GM12874 (cell line): ENCODE measurements around the gene SORCS2.

Experiments
- TF ChIP-seq, protein P1 (sequence below): IDR thresholded peaks from 2 replicates; pipeline ENCODE4 v1.5.1; 2011; ENCODE audit warnings: low read depth, mild to moderate bottlenecking, control low read depth, low read length, moderate library complexity; ENCODE audit not compliant: insufficient read depth

SORCS2 gene

DNA sequence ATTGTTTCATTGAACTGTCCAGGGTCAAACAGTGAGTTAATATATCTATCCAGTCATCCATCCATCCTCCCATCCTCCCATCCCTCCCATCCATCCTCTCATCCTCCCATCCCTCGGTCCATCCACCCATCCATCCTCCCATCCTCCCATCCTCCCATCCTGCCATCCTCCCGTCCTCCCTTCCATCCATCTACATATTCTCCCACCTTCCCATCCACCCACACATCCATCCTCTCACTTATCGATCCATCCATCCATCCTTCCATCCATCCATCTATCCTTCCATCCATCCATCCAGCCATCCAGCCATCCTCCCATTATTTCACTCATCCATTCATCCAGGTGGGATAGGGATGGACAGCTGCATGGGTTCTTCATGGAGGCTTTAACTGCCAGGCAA is 277.8 kb downstream of the SORCS2 start:
- TF ChIP-seq, protein P1, sequence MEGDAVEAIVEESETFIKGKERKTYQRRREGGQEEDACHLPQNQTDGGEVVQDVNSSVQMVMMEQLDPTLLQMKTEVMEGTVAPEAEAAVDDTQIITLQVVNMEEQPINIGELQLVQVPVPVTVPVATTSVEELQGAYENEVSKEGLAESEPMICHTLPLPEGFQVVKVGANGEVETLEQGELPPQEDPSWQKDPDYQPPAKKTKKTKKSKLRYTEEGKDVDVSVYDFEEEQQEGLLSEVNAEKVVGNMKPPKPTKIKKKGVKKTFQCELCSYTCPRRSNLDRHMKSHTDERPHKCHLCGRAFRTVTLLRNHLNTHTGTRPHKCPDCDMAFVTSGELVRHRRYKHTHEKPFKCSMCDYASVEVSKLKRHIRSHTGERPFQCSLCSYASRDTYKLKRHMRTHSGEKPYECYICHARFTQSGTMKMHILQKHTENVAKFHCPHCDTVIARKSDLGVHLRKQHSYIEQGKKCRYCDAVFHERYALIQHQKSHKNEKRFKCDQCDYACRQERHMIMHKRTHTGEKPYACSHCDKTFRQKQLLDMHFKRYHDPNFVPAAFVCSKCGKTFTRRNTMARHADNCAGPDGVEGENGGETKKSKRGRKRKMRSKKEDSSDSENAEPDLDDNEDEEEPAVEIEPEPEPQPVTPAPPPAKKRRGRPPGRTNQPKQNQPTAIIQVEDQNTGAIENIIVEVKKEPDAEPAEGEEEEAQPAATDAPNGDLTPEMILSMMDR, result no peak

DNA sequence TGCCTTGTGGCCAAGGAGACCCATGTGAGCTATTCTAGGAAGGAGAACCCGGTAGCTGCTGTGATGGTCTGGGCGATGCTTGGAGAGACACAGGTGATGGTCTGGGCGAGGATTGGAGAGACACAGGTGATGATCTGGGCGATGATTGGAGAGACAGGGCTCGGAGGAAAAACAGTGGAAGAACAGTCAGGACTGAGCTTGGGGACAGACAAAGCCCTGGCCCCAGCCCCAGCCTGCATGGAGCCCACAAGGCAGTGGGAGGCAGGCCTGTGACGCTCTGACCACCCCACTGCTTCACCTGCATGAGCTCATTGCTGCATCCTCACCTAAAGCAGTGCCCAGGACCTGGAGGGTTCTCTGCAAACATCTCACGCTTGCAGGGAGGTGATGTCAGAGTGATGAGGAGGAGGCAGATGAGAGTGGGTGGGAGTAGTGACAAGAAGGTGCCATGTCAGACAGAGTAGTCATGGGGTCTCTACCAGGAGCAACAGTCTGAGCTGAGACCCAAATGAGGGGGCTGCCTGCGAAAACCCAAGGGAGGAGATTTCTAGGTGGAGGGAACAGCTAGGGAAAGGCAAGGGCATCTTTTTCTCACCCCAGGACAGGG is 278.3 kb downstream of the SORCS2 start:
- TF ChIP-seq, protein P1, result no peak

DNA sequence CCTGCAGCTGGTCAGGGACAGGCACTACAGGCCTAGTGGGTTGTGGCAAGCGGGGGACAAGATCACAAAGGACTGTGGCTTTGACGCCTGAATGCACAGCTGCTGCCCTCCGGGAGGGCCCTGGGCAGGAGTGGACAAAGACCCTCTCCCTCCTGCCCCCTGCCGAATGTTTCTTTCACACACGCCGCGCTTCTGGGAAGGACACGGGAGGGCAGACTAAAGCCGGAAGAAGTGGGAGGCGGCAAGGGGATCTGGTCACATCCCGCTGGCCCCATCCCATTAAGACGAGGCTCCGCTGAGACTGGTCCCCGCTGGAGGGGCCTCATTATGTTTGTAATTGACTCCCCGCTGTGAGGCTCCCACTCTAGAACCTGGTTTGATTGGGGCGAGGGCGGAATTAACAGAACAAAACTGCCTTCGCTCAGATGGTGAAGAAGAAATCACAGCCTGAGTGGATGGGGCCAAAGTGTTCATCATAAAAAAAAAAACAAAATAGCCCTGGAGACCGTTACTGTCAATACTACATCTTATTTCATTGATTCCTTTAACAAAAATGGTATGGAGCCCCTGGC is 280.2 kb downstream of the SORCS2 start:
- TF ChIP-seq, protein P1, result no peak

DNA sequence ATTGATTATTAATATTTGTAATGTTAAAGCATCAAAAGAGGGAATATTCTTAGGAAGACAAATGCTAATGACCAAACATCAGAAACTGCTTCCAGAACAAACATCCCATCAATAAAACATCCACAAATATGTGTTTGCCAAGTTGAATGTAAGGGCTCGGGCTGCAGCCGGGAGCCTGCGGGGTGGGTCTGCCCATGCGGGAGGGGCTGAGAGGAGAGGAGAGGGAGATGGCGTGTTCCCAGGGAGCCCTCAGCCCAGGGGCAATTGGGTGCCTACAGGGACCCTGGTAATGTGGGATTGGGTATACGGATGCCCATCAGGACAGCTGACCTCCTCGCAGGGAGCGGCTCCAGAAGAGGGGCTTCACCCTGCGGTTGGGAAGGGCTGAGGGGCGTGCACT is 280.7 kb downstream of the SORCS2 start:
- TF ChIP-seq, protein P1, result no peak

DNA sequence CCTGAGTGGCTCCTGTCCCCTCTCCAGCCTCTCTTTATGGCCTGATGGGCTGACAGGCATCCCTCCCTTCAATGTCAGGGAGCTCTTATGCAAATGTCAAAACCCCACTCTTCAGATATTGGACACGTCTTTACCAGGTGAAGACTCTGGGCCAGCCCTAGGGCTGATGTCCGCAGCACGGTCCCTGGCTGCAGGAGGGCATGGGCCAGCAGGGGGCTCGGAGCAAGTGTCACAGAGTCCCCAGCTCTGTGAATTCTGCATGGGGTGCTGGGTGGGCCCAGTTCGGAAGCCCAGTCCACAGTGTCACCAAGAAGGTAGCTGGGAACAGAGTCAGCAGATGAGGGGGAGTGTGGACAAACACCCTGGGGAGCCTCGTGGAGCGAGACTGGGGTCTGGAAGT is 282.0 kb downstream of the SORCS2 start:
- TF ChIP-seq, protein P1, result no peak

DNA sequence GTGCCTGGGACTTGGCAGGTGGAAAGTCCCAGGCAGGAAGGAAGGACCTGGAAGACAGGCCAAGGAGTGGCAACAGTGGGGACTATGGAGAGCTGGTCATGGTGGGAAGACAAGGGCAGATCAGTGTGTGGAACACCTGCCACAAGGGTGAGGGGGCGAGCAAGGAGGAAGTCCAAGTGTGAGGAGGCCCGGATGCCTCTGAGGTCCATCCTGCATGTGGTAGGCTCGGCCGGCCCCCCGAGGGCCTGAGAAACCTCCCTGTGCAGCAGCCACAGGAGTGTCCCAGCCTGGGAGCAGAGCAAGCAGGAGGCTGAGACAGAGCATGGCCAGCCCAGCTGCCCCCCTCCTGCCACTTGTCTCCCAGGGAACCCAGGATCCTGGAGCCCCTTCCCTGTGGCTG is 282.9 kb downstream of the SORCS2 start:
- TF ChIP-seq, protein P1, result no peak

DNA sequence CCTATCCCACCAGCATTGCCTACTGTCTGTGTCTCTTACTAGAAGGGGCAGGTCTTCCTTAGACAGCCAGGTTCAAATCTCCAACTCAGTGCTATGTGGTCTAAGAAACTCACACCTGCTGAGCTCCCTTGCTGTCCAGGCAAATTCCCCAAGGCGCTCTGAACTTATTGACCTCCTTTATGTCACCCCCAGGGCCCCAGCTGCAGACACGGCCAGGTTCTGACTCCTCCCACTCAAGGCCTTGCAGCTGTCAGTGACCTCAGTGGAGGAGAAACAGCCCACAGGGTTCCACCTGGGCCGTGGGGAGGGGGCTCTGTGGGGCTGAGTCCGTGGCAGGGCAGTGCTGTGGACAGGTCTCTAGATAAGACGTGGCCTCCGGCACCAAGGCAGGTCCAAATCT is 284.5 kb downstream of the SORCS2 start:
- TF ChIP-seq, protein P1, result no peak
